M059J (cell line): ENCODE measurements around the gene WDR46. TPM values are rescaled to one million over a fixed set of nuclear protein-coding genes. Genes with fewer than 3 reads are reported as not detected.

Source experiments
- DNase-seq: peaks from one replicate; pipeline ENCODE4 v3.0.0-alpha.2; 2012; ENCODE audit warnings: low read depth
- total RNA-seq: library from RNA; depleted of rRNA; stranded (reverse); fragments of >200 nt; shearing (Covaris generic); gene quantifications from 2 replicates; pipeline ENCODE4 v1.2.3, GENCODE V29; 2014; rRNA removed

WDR46 gene
- total RNA-seq: 151 and 184 TPM in 2 replicates

- peak; percentile 96 for DNase-seq
Measured at GRCh38 chr6:33288921-33289783, at the start of gene WDR46, which contains the start of gene PFDN6. Gene WDR46, minus strand, starts transcription at chr6:33289239. Its CDS starts 69 bp downstream, at chr6:33289170. Gene PFDN6, plus strand, starts transcription at chr6:33289601. Its CDS starts 256 bp downstream, at chr6:33289857.

GRCh38 chr6:33336495-33336894 lies 47.5 kb upstream of the WDR46 start:
- no peak for DNase-seq

GRCh38 chr6:33335916-33336315 lies 46.9 kb upstream of the WDR46 start:
- no peak for DNase-seq

GRCh38 chr6:33333666-33334065 lies 44.6 kb upstream of the WDR46 start:
- no peak for DNase-seq

- DNase-seq: no peak
Measured at GRCh38 chr6:33330736-33331135, 41.7 kb upstream of the WDR46 start.

- DNase-seq: peak; percentile 31
Measured at GRCh38 chr6:33329058-33329457, 40.0 kb upstream of the WDR46 start.

GRCh38 chr6:33324125-33324524 lies 35.1 kb upstream of the WDR46 start:
- no peak for DNase-seq

GRCh38 chr6:33323623-33323948 lies 34.5 kb upstream of the WDR46 start:
- no peak for DNase-seq

GRCh38 chr6:33321227-33321626 lies 32.2 kb upstream of the WDR46 start:
- no peak for DNase-seq

GRCh38 chr6:33320315-33321181 lies 31.5 kb upstream of the WDR46 start:
- peak; percentile 85 for DNase-seq

GRCh38 chr6:33319939-33320314 lies 30.9 kb upstream of the WDR46 start:
- no peak for DNase-seq

- no peak for DNase-seq
Measured at GRCh38 chr6:33318426-33319073, 29.5 kb upstream of the WDR46 start.

- peak; percentile 100 for DNase-seq
Measured at GRCh38 chr6:33317669-33318425, 28.8 kb upstream of the WDR46 start, which contains the start of gene ZBTB22. Gene ZBTB22, minus strand, starts transcription at chr6:33317744. Its CDS starts 828 bp downstream, at chr6:33316916.

- no peak for DNase-seq
Measured at GRCh38 chr6:33317419-33317668, 28.3 kb upstream of the WDR46 start.

- DNase-seq: no peak
Measured at GRCh38 chr6:33316603-33317418, 27.8 kb upstream of the WDR46 start.

GRCh38 chr6:33315793-33316602 lies 27.0 kb upstream of the WDR46 start:
- no peak for DNase-seq

GRCh38 chr6:33314943-33315792 lies 26.1 kb upstream of the WDR46 start:
- DNase-seq: no peak

GRCh38 chr6:33314515-33314942 lies 25.5 kb upstream of the WDR46 start:
- peak; percentile 94 for DNase-seq
